NCI-H526 treated with DMSO at 0.1 percent for 48 hours (cell line): Measurements from ENCODE around the gene PPP1R37.

Experiments used
- DNase-seq: peaks from one replicate; lab custom pipeline; 2025; lab: John Stamatoyannopoulos, UW

PPP1R37 gene

GRCh38 chr19:45153339-45154063 is 60.5 kb downstream of the PPP1R37 start:
- peak; percentile 39 for DNase-seq

- DNase-seq: no peak
These were observed 61.3 kb downstream of the PPP1R37 start for GRCh38 chr19:45154064-45154827.

GRCh38 chr19:45156011-45156630 is 63.1 kb downstream of the PPP1R37 start:
- DNase-seq: no peak

GRCh38 chr19:45156751-45157150 is 63.8 kb downstream of the PPP1R37 start:
- DNase-seq: no peak

GRCh38 chr19:45158503-45159209 is 65.7 kb downstream of the PPP1R37 start:
- no peak for DNase-seq

- no peak for DNase-seq
These were observed 66.4 kb downstream of the PPP1R37 start for GRCh38 chr19:45159210-45159970.

- DNase-seq: no peak
These were observed 67.0 kb downstream of the PPP1R37 start for GRCh38 chr19:45159971-45160324.

GRCh38 chr19:45160870-45161737 is 68.1 kb downstream of the PPP1R37 start, which contains the start of gene NKPD1:
NKPD1 (minus strand) TSS chr19:45160982; CDS start chr19:45160150, 832 bp downstream.
- peak; percentile 16 for DNase-seq

GRCh38 chr19:45161738-45162607 is 69.0 kb downstream of the PPP1R37 start:
- DNase-seq: no peak

GRCh38 chr19:45162608-45163143 is 69.7 kb downstream of the PPP1R37 start:
- peak; percentile 45 for DNase-seq

GRCh38 chr19:45163156-45163555 is 70.2 kb downstream of the PPP1R37 start:
- DNase-seq: no peak

- DNase-seq: no peak
These were observed 70.9 kb downstream of the PPP1R37 start for GRCh38 chr19:45163751-45164460.

- peak; percentile 11 for DNase-seq
These were observed 71.8 kb downstream of the PPP1R37 start for GRCh38 chr19:45164577-45165335.

- DNase-seq: no peak
These were observed 73.8 kb downstream of the PPP1R37 start for GRCh38 chr19:45166723-45167252.

GRCh38 chr19:45168767-45169351 is 75.9 kb downstream of the PPP1R37 start:
- DNase-seq: no peak

- no peak for DNase-seq
These were observed 76.6 kb downstream of the PPP1R37 start for GRCh38 chr19:45169602-45170001.
